HG03135 (cell line): ENCODE data around the gene CALML5.

ENCODE experiments used
- ATAC-seq: cut with Tn5 transposase; IDR thresholded peaks from one replicate; pipeline ENCODE4 v1.9.1; 2021; ENCODE audit warnings: mild to moderate bottlenecking, moderate library complexity; ENCODE audit not compliant: unreplicated experiment

CALML5 gene, protein sequence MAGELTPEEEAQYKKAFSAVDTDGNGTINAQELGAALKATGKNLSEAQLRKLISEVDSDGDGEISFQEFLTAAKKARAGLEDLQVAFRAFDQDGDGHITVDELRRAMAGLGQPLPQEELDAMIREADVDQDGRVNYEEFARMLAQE

GRCh38 chr10:5499493-5500140 lies at the start of gene CALML5:
TSS of gene CALML5 (minus strand) at chr10:5499570. CDS start at chr10:5499438, 132 bp downstream.
- ATAC-seq, result no peak

DNA sequence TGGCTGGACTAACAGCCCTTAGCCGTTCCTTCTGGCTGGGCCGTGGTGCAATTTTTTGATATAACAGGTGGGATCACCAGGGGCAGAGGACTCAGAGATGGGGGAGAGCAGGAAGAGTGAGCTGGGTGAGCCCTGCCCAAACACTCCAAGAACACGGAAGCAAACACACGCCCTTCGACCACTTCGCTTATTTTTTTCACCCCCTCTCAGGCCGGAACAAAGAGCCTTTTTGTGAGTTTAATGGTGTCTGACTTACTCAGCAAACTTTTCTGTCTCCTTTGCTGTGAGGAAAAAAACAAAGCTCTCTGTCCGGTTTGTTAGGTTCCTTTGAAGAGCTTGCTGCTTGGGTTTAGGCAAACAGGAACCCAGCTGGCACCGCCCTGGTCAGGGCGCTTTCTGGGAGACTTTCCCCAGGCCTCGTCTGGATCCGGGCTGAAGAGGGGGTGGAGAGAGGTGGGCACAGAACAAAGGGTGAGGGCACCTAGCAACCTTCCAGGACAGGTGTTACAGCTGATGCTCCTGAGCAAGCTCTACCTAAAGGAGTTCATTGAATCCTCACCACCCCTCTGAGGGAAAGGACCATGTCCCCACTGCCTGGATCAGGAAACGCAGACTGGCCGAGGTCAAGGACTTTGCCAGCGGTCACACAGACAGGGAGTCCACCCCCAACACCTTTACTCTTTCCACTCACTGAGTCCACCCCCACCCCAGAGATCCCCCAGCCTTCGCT lies 48.7 kb upstream of the CALML5 start:
- no peak for ATAC-seq

GRCh38 chr10:5547681-5547930 lies 48.2 kb upstream of the CALML5 start:
- ATAC-seq, result no peak

- ATAC-seq, result no peak
These were observed 47.7 kb upstream of the CALML5 start for GRCh38 chr10:5546891-5547680.

GRCh38 chr10:5545778-5546710 lies 46.7 kb upstream of the CALML5 start:
- ATAC-seq, result no peak

DNA sequence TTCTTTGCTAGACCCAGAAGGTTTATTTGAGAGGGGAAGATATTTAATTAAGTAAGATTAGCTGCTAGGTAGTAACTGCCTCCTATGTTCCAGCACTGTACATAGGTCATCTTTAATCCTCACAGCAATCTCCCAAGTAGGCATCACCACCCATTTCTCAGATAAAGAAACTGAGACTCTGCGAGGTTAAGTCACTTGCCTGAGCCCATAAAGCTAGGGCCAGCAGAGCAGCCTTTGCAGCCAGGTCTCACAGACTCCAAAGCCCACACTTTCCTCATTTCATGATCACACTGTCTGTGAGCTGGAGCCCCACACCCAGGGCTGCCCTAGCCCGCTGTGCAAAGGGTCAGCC lies 46.0 kb upstream of the CALML5 start:
- no peak for ATAC-seq

DNA sequence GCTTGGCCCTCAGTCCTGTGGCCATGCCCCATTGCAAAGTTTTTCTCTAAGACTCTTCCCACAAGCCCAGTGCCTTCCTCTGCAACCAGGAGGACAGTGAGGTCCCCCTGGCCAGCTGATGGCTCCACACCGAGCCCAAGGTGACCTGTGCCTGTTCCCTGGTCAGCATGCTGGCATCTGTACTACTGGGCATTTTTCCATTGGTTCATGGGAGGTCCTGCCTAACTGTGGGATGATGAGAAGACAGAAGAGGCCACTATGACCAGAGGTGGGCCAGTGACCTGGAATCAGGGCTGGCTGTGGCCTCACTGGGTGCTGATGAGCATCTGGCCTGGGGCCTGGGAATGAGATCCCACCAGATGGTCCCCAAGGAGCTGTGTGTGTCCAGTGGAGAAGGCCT lies 45.6 kb upstream of the CALML5 start:
- no peak for ATAC-seq

DNA sequence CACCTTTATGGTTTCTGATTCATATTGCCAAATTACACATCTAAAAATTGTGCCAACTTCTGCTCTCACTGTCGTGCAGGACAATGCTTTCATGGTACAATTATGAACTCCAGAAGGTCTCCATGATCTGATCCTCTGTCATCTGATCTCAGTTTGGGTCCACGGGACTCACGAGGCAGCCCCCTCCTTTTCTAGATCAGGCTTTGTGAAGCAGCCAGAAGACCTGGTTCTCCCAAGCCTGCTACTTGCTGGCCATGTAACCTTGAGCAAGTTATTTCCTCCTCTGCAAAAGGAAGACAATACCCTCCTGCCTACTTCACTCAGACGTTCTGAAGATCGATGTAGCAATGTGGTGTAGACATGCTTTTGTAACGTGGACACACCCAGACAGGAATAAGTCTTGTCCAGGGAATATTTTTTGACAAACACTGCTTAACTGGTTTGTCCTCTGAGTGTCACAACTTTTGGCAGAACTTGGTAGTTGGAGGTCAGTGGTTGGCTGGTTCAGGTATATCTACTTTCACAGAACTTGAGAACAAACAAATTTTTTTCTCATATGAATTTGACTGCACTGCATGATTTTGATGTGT lies 44.9 kb upstream of the CALML5 start:
- ATAC-seq, result no peak

- no peak for ATAC-seq
These were observed 44.3 kb upstream of the CALML5 start for GRCh38 chr10:5543623-5544022.

GRCh38 chr10:5542100-5542499 lies 42.7 kb upstream of the CALML5 start:
- ATAC-seq, result no peak

- no peak for ATAC-seq
These were observed 41.5 kb upstream of the CALML5 start for GRCh38 chr10:5540891-5541290.

- no peak for ATAC-seq
These were observed 40.7 kb upstream of the CALML5 start for GRCh38 chr10:5540080-5540479.

DNA sequence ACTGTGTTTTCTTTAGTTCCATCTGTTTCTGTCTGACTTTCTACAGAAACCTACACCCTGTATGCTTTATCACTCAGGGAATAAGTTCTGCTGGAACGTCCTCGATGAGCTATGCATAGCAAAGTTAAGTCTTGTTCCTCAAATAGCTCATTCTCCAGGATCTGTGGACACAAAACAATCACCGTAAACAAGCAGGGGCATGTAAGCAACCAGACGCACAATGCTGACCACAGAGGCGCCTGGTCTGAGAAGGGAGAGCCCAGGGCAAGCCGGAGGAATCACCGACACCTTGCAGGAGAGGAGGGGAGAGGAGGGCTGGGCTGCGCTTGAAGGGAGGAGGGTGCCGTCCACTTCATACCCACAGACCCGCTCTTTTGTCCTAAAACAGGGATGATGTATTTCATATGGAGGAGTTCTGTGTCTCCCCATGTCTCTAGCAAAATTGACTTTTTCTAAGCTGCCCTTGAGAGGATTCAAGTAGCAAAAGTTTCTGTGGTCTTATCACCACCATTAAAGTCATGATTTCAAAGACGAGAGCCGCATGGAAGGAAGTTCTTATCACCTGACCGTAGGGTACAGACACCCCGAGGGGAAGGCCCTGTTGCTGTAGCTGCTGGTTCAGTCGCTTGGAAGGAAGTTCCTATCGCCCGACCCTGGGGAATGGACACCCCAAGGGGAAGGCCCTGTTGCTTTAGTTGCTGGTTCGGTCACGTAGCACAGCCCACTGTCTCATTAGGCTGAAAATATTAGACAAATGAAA lies 39.7 kb upstream of the CALML5 start:
- ATAC-seq, result no peak

DNA sequence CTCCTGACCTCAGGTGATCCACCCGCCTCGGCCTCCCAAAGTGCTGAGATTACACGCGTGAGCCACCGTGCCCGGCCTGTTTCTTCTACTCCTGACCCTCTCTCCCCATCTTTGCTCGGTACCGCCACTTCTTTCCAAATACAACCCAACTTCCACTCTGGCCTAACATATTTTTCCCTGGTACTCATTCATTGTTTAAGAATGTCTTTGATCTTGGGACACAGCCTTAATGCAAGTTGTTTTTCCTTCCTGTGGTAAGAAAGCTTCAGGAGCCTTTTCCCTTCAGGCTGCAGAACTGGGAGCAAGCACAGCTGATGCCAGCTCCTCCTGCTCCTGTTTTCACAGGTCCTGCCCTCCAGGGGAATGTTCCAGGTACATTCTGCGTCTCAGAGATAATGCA lies 39.1 kb upstream of the CALML5 start:
- ATAC-seq, result no peak

GRCh38 chr10:5537684-5538083 lies 38.3 kb upstream of the CALML5 start:
- no peak for ATAC-seq

DNA sequence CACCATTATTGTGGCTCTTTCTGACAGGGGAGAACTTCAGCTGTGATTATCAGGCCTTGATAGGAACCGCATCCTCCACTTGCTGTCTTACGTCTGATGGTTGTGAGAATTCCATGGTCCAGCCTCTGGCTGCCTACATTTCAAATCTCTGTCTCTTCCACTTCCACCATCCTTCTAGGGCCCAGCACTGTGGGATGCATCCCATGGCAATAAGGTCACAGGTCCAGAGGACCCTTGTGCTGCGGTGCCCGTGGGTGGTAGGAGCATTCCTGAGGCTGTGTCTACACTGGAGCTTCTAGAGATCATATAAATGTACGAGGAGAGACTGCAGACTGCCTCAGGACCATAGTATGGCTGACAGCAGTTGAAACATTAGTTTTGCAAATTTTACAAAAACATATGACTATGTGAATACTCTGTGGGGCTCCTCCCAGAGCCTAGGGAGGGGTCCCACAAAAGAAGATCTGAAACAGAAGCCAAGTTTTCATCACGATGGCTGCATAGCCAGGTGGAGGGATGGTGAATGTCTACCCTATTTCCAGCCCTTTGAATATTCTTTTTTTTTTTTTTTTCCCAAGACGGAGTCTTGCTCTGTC lies 37.2 kb upstream of the CALML5 start:
- no peak for ATAC-seq

- ATAC-seq, result no peak
These were observed 35.8 kb upstream of the CALML5 start for GRCh38 chr10:5534880-5535856.
